ENCODE data around the gene SKIDA1. TPM values are rescaled to one million over a fixed set of nuclear protein-coding genes. Genes with fewer than 3 reads are reported as not detected.
"Not testable (repeated sequence)": the region's sequence is repeated elsewhere in the genome, so short reads cannot be mapped to it uniquely, and the experiment has no call there.

The SKIDA1 gene
- total and polyA plus RNA-seq, 2 donors (not counting 1 experiment from before 2014, with no cell fraction given) = 0.28 to 0.50 TPM

DNA sequence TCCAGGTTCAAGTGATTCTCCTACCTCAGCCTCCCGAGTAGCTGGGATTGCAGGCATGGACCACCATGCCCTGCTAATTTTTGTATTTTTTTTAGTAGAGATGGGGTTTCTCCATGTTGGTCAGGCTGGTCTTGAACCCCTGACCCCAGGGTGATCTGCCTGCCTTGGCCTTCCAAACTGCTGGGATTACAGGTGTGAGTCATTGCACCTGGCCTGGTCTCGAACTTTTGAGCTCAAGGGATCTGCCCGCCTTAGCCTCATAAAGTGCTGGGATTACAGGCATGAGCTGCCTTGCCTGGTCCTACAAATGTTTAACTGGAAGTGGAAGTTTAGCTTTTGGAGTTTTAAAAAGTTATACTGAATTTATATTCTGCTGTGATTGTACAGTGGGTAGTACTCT, 11.4 kb upstream of the SKIDA1 start:
- no peak overlapping the region for H3K27ac ChIP-seq (ENCODE audit: insufficient read depth, low read length)
- no peak overlapping the region for H3K4me3 ChIP-seq (replicated peaks in 1 of 4; ENCODE audit: control extremely low read depth in 1 of 4, insufficient read depth in 1 of 4, low read depth in 3 of 4, low read length in 4 of 4)
- H3K36me3 ChIP-seq (ENCODE audit: control insufficient read depth, insufficient read depth, low read length) = peaks cover 3% of the 10 kb centered on the region
- H3K9me3 ChIP-seq (ENCODE audit: control insufficient read depth, insufficient read depth, low read depth, low read length) = no peaks in the 10 kb centered on the region
- no peak for TF ChIP-seq CTCF (conservative IDR thresholded peaks at IDR 0.05 in 1 of 2, IDR thresholded peaks at IDR 0.05 in 1 of 2; ENCODE audit: low read depth in 1 of 2, low read length in 2 of 2)
- no peak for TF ChIP-seq EZH2 (IDR thresholded peaks at IDR 0.05; ENCODE audit: low read length, missing control alignments)
- peaks cover 6% of the 10 kb centered on the region for H3K4me1 ChIP-seq (ENCODE audit: control insufficient read depth, extremely low read depth, insufficient read depth, low read length)
- peaks cover 35% of the 10 kb centered on the region for H3K79me2 ChIP-seq (ENCODE audit: control insufficient read depth, insufficient read depth, low read length)
- H4K20me1 ChIP-seq (ENCODE audit: control insufficient read depth, extremely low read depth, insufficient read depth, low read length) = no peaks in the 10 kb centered on the region
- no peak overlapping the region for H3K9ac ChIP-seq (ENCODE audit: insufficient read depth, low read length)
- no peaks in the 10 kb centered on the region for H3K27me3 ChIP-seq (ENCODE audit: control insufficient read depth, insufficient read depth, low read length)
- no peak for DNase-seq (ENCODE audit: low read depth in 2 of 2)
- H3K4me2 ChIP-seq (ENCODE audit: extremely low read depth, insufficient read depth, low read length) = no peak overlapping the region
- H2AFZ ChIP-seq (ENCODE audit: low read length) = no peak overlapping the region

- not testable (repeated sequence) for H3K27me3 ChIP-seq (ENCODE audit: control insufficient read depth, insufficient read depth, low read length); H3K9ac ChIP-seq (ENCODE audit: insufficient read depth, low read length); H3K4me1 ChIP-seq (ENCODE audit: control insufficient read depth, extremely low read depth, insufficient read depth, low read length); H3K9me3 ChIP-seq (ENCODE audit: control insufficient read depth, insufficient read depth, low read depth, low read length); DNase-seq (ENCODE audit: low read depth in 2 of 2); H3K27ac ChIP-seq (ENCODE audit: insufficient read depth, low read length); H3K36me3 ChIP-seq (ENCODE audit: control insufficient read depth, insufficient read depth, low read length); H4K20me1 ChIP-seq (ENCODE audit: control insufficient read depth, extremely low read depth, insufficient read depth, low read length); H2AFZ ChIP-seq (ENCODE audit: low read length)
- Histone ChIP-seq H3K4me3 (replicated peaks in 1 of 4; ENCODE audit: control extremely low read depth in 1 of 4, insufficient read depth in 1 of 4, low read depth in 3 of 4, low read length in 4 of 4) (peak overlapping the region in 2 of 4 experiments; percentile 70 to 71), H3K4me2 (ENCODE audit: extremely low read depth, insufficient read depth, low read length) (peak overlapping the region; percentile 81), H3K79me2 (ENCODE audit: control insufficient read depth, insufficient read depth, low read length) (peaks cover 31% of the 10 kb centered on the region)
These were observed 10.5 kb upstream of the SKIDA1 start for GRCh38 chr10:21535976-21536375.

GRCh38 chr10:21535494-21535965, 10.0 kb upstream of the SKIDA1 start:
- no peak for TF ChIP-seq CTCF (conservative IDR thresholded peaks at IDR 0.05 in 1 of 2, IDR thresholded peaks at IDR 0.05 in 1 of 2; ENCODE audit: low read depth in 1 of 2, low read length in 2 of 2)
- no peak for TF ChIP-seq EZH2 (IDR thresholded peaks at IDR 0.05; ENCODE audit: low read length, missing control alignments)
- DNase-seq (ENCODE audit: low read depth in 2 of 2) = peak in 1 of 2 donors; percentile 10
- H3K9ac ChIP-seq (ENCODE audit: insufficient read depth, low read length) = peak overlapping the region; percentile 58

More at GRCh38 chr10:21535494-21535965, 10.0 kb upstream of the SKIDA1 start:
- H3K4me1 ChIP-seq (ENCODE audit: control insufficient read depth, extremely low read depth, insufficient read depth, low read length) = peaks cover 6% of the 10 kb centered on the region
- no peak overlapping the region for H2AFZ ChIP-seq (ENCODE audit: low read length)
- peak overlapping the region; percentile 81 for H3K4me2 ChIP-seq (ENCODE audit: extremely low read depth, insufficient read depth, low read length)
- no peaks in the 10 kb centered on the region for H4K20me1 ChIP-seq (ENCODE audit: control insufficient read depth, extremely low read depth, insufficient read depth, low read length)
- no peaks in the 10 kb centered on the region for H3K9me3 ChIP-seq (ENCODE audit: control insufficient read depth, insufficient read depth, low read depth, low read length)
- peak overlapping the region; percentile 23 for H3K27ac ChIP-seq (ENCODE audit: insufficient read depth, low read length)
- H3K79me2 ChIP-seq (ENCODE audit: control insufficient read depth, insufficient read depth, low read length) = peaks cover 31% of the 10 kb centered on the region
- H3K36me3 ChIP-seq (ENCODE audit: control insufficient read depth, insufficient read depth, low read length) = peaks cover 2% of the 10 kb centered on the region
- no peaks in the 10 kb centered on the region for H3K27me3 ChIP-seq (ENCODE audit: control insufficient read depth, insufficient read depth, low read length)
- peak overlapping the region; percentile 67 to 74 (median 70) for H3K4me3 ChIP-seq (replicated peaks in 1 of 4; ENCODE audit: control extremely low read depth in 1 of 4, insufficient read depth in 1 of 4, low read depth in 3 of 4, low read length in 4 of 4)
